ENCODE results near the gene ANP32A. TPM values are rescaled to one million over a fixed set of nuclear protein-coding genes. Genes with fewer than 3 reads are reported as not detected.
A peak's percentile ranks its signal among the peaks of the same experiment; 100 is the strongest.

The ANP32A gene
- total and polyA plus RNA-seq, 9 of the 15 experiments (the other 6 are each of a cell fraction or from before 2014, with no cell fraction given) = 13.2 to 656 (median 210) TPM

GRCh38 chr15:68774120-68774519 is 46.6 kb downstream of the ANP32A start:
- no peak overlapping the region for H3K27ac ChIP-seq (ENCODE audit: extremely low read depth, low read depth, low read length)
- no peak overlapping the region for H3K9ac ChIP-seq (ENCODE audit: insufficient read depth in 1 of 2, low read depth in 2 of 2, low read length in 2 of 2)
- no peak overlapping the region for H2AFZ ChIP-seq (ENCODE audit: low read depth, low read length)
- WGBS (ENCODE audit: insufficient coverage, low coverage, missing lambda C conversion rate) = 15% methylated on average over 4 of the region's 4 CpGs
- no TSS peak for BruUV-seq (replicated peaks)
- ATAC-seq (no peak), DNase-seq (ENCODE audit: extremely low read depth in 1 of 4, low spot score in 3 of 4) (no peak), FAIRE-seq (no peak)
- POLR2A ChIA-PET = no interaction called here
- H3K4me2 ChIP-seq (ENCODE audit: insufficient read depth, low read length) = no peak overlapping the region
- H3K79me2 ChIP-seq (ENCODE audit: control insufficient read depth, insufficient read depth, low read length) = no peaks in the 10 kb centered on the region
- H3K36me3 ChIP-seq (ENCODE audit: control insufficient read depth, insufficient read depth, low read length) = peaks cover 16% of the 10 kb centered on the region; the same call in 2 of the 3 replicates
- no peaks in the 10 kb centered on the region for H4K20me1 ChIP-seq (replicated peaks; ENCODE audit: control insufficient read depth, insufficient read depth, low read length)
- CTCF ChIA-PET (ENCODE audit: low intra/inter-chr PET ratio) = no interaction called here
- peaks cover 3 to 9% of the 10 kb centered on the region in 2 experiments; a peak in 3 of 5 replicates for H3K27me3 ChIP-seq (ENCODE audit: control insufficient read depth in 2 of 2, insufficient read depth in 2 of 2, low read length in 2 of 2)
- 0 out of 2 replicates have a peak, but pooled peaks have one; percentile 14 for TF ChIP-seq ZNF316 (IDR thresholded peaks at IDR 0.05)
- no peak for TF ChIP-seq ELF1 (tag; IDR thresholded peaks at IDR 0.05)
- H3K4me1 ChIP-seq (replicated peaks in 1 of 2; ENCODE audit: control insufficient read depth in 2 of 2, insufficient read depth in 2 of 2, low read length in 2 of 2) = no peaks in the 10 kb centered on the region
- no peak overlapping the region for H3K4me3 ChIP-seq
- H3K9me3 ChIP-seq (replicated peaks; ENCODE audit: control insufficient read depth, insufficient read depth, low read depth, low read length) = no peaks in the 10 kb centered on the region
- intact Hi-C loops (cut with micrococcal nuclease) (no loop called here), in situ Hi-C loops (cut with MboI) (no loop called here)
- no peaks in the 10 kb centered on the region for H3K9me1 ChIP-seq (ENCODE audit: control insufficient read depth, insufficient read depth, low read length)

GRCh38 chr15:68773036-68773435 is 47.7 kb downstream of the ANP32A start:
- Histone ChIP-seq H3K4me2 (ENCODE audit: insufficient read depth, low read length) (no peak overlapping the region), H4K20me1 (replicated peaks; ENCODE audit: control insufficient read depth, insufficient read depth, low read length) (no peaks in the 10 kb centered on the region), H3K27me3 (ENCODE audit: control insufficient read depth in 2 of 2, insufficient read depth in 2 of 2, low read length in 2 of 2) (peaks cover 3 to 9% of the 10 kb centered on the region in 2 experiments; a peak in 3 of 5 replicates), H2AFZ (ENCODE audit: low read depth, low read length) (no peak overlapping the region), H3K4me3 (no peak overlapping the region), H3K36me3 (ENCODE audit: control insufficient read depth, insufficient read depth, low read length) (peaks cover 5% of the 10 kb centered on the region; the same call in 2 of the 3 replicates), H3K4me1 (replicated peaks in 1 of 2; ENCODE audit: control insufficient read depth in 2 of 2, insufficient read depth in 2 of 2, low read length in 2 of 2) (no peaks in the 10 kb centered on the region), H3K9ac (ENCODE audit: insufficient read depth in 1 of 2, low read depth in 2 of 2, low read length in 2 of 2) (no peak overlapping the region), H3K27ac (ENCODE audit: extremely low read depth, low read depth, low read length) (no peak overlapping the region), H3K9me1 (ENCODE audit: control insufficient read depth, insufficient read depth, low read length) (no peaks in the 10 kb centered on the region), H3K79me2 (ENCODE audit: control insufficient read depth, insufficient read depth, low read length) (no peaks in the 10 kb centered on the region), H3K9me3 (replicated peaks; ENCODE audit: control insufficient read depth, insufficient read depth, low read depth, low read length) (no peaks in the 10 kb centered on the region)
- CTCF ChIA-PET (ENCODE audit: low intra/inter-chr PET ratio) = no interaction called here
- FAIRE-seq (no peak), DNase-seq (ENCODE audit: extremely low read depth in 1 of 4, low spot score in 3 of 4) (no peak), ATAC-seq (no peak)
- 0% methylated on average over 2 of the region's 2 CpGs for WGBS (ENCODE audit: insufficient coverage, low coverage, missing lambda C conversion rate)
- no TSS peak for BruUV-seq (replicated peaks)
- POLR2A ChIA-PET = no interaction called here
- intact Hi-C loops (cut with micrococcal nuclease) = no loop called here
- in situ Hi-C loops (cut with MboI) = no loop called here
- TF ChIP-seq ZNF707 (CRISPR knock-in tag; conservative IDR thresholded peaks at IDR 0.05) = no peak
- no peak for TF ChIP-seq GATAD2A (IDR thresholded peaks at IDR 0.05)
- TF ChIP-seq CGGBP1 (CRISPR knock-in tag; IDR thresholded peaks at IDR 0.05) = no peak
- no peak for TF ChIP-seq MAFK (IDR thresholded peaks at IDR 0.05; ENCODE audit: low read length)
- TF ChIP-seq E2F6 (IDR thresholded peaks at IDR 0.05; ENCODE audit: borderline replicate concordance in 1 of 2, extremely low read depth in 1 of 2, insufficient read depth in 1 of 2, insufficient read length in 1 of 2, low read depth in 1 of 2, low read length in 1 of 2, poor library complexity in 1 of 2, severe bottlenecking in 1 of 2) = no peak
- no peak for TF ChIP-seq KAT7 (CRISPR knock-in tag; IDR thresholded peaks at IDR 0.05; ENCODE audit: borderline replicate concordance)
- TF ChIP-seq JUND (IDR thresholded peaks at IDR 0.05; ENCODE audit: borderline replicate concordance, low read depth, low read length) = no peak
- TF ChIP-seq JUND (tag; IDR thresholded peaks at IDR 0.05; ENCODE audit: borderline replicate concordance, low read depth, low read length) = no peak
- TF ChIP-seq KHSRP (IDR thresholded peaks at IDR 0.05) = no peak
- no peak for TF ChIP-seq ZNF740 (CRISPR knock-in tag; IDR thresholded peaks at IDR 0.05)
- no peak for TF ChIP-seq ZNF740 (tag; IDR thresholded peaks at IDR 0.05)
- TF ChIP-seq IFI16 (CRISPR knock-in tag; IDR thresholded peaks at IDR 0.05) = no peak
- no peak for TF ChIP-seq NFXL1 (CRISPR knock-in tag; IDR thresholded peaks at IDR 0.05)
- no peak for TF ChIP-seq SUPT5H (IDR thresholded peaks at IDR 0.05)

Measured in K562 (cell line).